Neural progenitor cell (in vitro differentiated cells): ENCODE data around the gene COMMD10. TPM values are rescaled to one million over a fixed set of nuclear protein-coding genes. Genes with fewer than 3 reads are reported as not detected.

Source experiments
- DNase-seq: peaks from one replicate; pipeline ENCODE4 v3.0.0-alpha.2; 2016; ENCODE audit warnings: low spot score
- H2AFZ ChIP-seq: fragments of 200-600 bp; sonication (generic); replicated peaks from 2 replicates; pipeline ENCODE4 v1.6.1; 2016; ENCODE audit warnings: antibody characterized with exemption
- H3F3A ChIP-seq: fragments of 200-600 bp; sonication (generic); 2 replicates; pipeline ENCODE4 v1.6.1; 2016; ENCODE audit warnings: antibody characterized with exemption, low read depth
- H3K27ac ChIP-seq: fragments of 200-600 bp; sonication (generic); 2 replicates; pipeline ENCODE4 v1.5.1; 2016; ENCODE audit warnings: mild to moderate bottlenecking
- H3K27me3 ChIP-seq: fragments of 200-600 bp; sonication (generic); 2 replicates; pipeline ENCODE4 v1.6.1; 2016; ENCODE audit warnings: mild to moderate bottlenecking, moderate library complexity
- H3K36me3 ChIP-seq: fragments of 200-600 bp; sonication (generic); 2 replicates; pipeline ENCODE4 v1.5.1; 2016
- H3K4me1 ChIP-seq: fragments of 200-600 bp; sonication (generic); 2 replicates; pipeline ENCODE4 v1.6.1; 2016; ENCODE audit warnings: mixed run types
- H3K4me2 ChIP-seq: fragments of 200-600 bp; sonication (generic); 2 replicates; pipeline ENCODE4 v1.6.1; 2016
- H3K4me3 ChIP-seq: fragments of 200-600 bp; sonication (generic); 2 replicates; pipeline ENCODE4 v1.5.1; 2016
- H3K79me2 ChIP-seq: fragments of 200-600 bp; sonication (generic); 2 replicates; pipeline ENCODE4 v1.6.1; 2016; ENCODE audit warnings: low read depth
- H3K9ac ChIP-seq: fragments of 200-600 bp; sonication (generic); 2 replicates; pipeline ENCODE4 v1.6.1; 2016
- H3K9me3 ChIP-seq: fragments of 200-600 bp; sonication (generic); 2 replicates; pipeline ENCODE4 v1.5.1; 2016; ENCODE audit warnings: low read depth
- H4K20me1 ChIP-seq: fragments of 200-600 bp; sonication (generic); 2 replicates; pipeline ENCODE4 v1.6.1; 2016; ENCODE audit warnings: low read depth
- H3K27ac Mint-ChIP-seq: 3 replicates; pipeline ENCODE4 v1.8.0; 2021; ENCODE audit warnings: mixed read lengths
- H3K27me3 Mint-ChIP-seq: 2 replicates; pipeline ENCODE4 v1.8.0; 2022; ENCODE audit warnings: low read depth, mild to moderate bottlenecking, inconsistent platforms, moderate library complexity, mixed read lengths; ENCODE audit not compliant: insufficient read depth
- H3K36me3 Mint-ChIP-seq: 3 replicates; pipeline ENCODE4 v1.8.0; 2021; ENCODE audit warnings: mixed read lengths
- H3K4me1 Mint-ChIP-seq: 3 replicates; pipeline ENCODE4 v1.8.0; 2021; ENCODE audit warnings: mixed read lengths
- H3K4me3 Mint-ChIP-seq: 3 replicates; pipeline ENCODE4 v1.8.0; 2021; ENCODE audit warnings: mild to moderate bottlenecking, moderate library complexity, mixed read lengths
- H3K9me3 Mint-ChIP-seq: 3 replicates; pipeline ENCODE4 v1.8.0; 2020; ENCODE audit warnings: mixed read lengths
- EZH2 ChIP-seq: fragments of 200-600 bp; sonication (generic); IDR thresholded peaks from 2 replicates; pipeline ENCODE4 v1.6.1; 2017; ENCODE audit warnings: antibody characterized with exemption, mild to moderate bottlenecking, moderate library complexity
- EZH2phosphoT487 ChIP-seq: fragments of 200-600 bp; sonication (generic); IDR thresholded peaks from 2 replicates; pipeline ENCODE4 v1.6.1; 2017; ENCODE audit warnings: antibody characterized with exemption
- total RNA-seq: library from RNA; depleted of rRNA; stranded (reverse); fragments of >200 nt; gene quantifications from 2 replicates; pipeline ENCODE4 v1.2.3, GENCODE V29; 2015; ENCODE audit warnings: low replicate concordance
- TF ChIP-seq, protein P1 (sequence below): fragments of 200-600 bp; sonication (generic); IDR thresholded peaks from 2 replicates; pipeline ENCODE4 v1.5.1; 2017; ENCODE audit warnings: antibody characterized with exemption, mild to moderate bottlenecking

The COMMD10 gene
- total RNA-seq, 1 donor from 2014 or later = 77.0 TPM

- H3K4me3 Mint-ChIP-seq = no peak overlapping the region
- DNase-seq = no peak
- no peaks in the 10 kb centered on the region for H3K4me1 Mint-ChIP-seq
- Histone ChIP-seq H3K9ac (no peak overlapping the region), H3K4me2 (no peak overlapping the region), H4K20me1 (no peaks in the 10 kb centered on the region), H3K4me3 (no peak overlapping the region), H3K4me1 (no peaks in the 10 kb centered on the region), H2AFZ (no peak overlapping the region), H3K36me3 (no peaks in the 10 kb centered on the region), H3K27ac (no peak overlapping the region), H3K9me3 (no peaks in the 10 kb centered on the region), H3K79me2 (no peaks in the 10 kb centered on the region), H3F3A (no peaks in the 10 kb centered on the region), H3K27me3 (no peaks in the 10 kb centered on the region)
- H3K9me3 Mint-ChIP-seq = no peaks in the 10 kb centered on the region
- H3K27ac Mint-ChIP-seq = no peak overlapping the region
- TF ChIP-seq, protein P1, sequence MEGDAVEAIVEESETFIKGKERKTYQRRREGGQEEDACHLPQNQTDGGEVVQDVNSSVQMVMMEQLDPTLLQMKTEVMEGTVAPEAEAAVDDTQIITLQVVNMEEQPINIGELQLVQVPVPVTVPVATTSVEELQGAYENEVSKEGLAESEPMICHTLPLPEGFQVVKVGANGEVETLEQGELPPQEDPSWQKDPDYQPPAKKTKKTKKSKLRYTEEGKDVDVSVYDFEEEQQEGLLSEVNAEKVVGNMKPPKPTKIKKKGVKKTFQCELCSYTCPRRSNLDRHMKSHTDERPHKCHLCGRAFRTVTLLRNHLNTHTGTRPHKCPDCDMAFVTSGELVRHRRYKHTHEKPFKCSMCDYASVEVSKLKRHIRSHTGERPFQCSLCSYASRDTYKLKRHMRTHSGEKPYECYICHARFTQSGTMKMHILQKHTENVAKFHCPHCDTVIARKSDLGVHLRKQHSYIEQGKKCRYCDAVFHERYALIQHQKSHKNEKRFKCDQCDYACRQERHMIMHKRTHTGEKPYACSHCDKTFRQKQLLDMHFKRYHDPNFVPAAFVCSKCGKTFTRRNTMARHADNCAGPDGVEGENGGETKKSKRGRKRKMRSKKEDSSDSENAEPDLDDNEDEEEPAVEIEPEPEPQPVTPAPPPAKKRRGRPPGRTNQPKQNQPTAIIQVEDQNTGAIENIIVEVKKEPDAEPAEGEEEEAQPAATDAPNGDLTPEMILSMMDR = no peak
- TF ChIP-seq EZH2phosphoT487 (no peak), EZH2 (no peak)
- no peaks in the 10 kb centered on the region for H3K27me3 Mint-ChIP-seq
- H3K36me3 Mint-ChIP-seq = no peaks in the 10 kb centered on the region
These were observed 48.5 kb downstream of the COMMD10 start for GRCh38 chr5:116133281-116133680.

DNA sequence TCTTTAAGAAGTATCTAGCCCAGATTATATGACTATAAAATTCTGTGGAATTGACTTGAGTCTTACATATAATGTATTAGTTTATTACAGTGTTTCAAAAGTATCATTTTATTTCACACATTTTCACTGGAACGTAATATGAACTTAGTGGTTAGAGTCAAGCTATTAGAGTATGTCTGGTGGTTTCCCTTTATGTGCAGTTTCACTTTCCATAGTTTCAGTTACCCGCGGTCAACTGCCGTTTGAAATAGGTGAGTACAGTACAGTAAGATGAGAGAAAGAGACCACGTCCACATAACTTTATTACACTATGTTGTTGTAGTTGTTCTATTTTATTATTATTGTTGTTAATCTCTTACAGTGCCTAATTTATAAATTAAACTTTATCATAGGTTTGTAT, 50.5 kb downstream of the COMMD10 start:
- H3K9me3 Mint-ChIP-seq = no peaks in the 10 kb centered on the region
- TF ChIP-seq EZH2 (no peak), EZH2phosphoT487 (no peak)
- TF ChIP-seq, protein P1 = no peak
- H3K27ac Mint-ChIP-seq = no peak overlapping the region

DNA sequence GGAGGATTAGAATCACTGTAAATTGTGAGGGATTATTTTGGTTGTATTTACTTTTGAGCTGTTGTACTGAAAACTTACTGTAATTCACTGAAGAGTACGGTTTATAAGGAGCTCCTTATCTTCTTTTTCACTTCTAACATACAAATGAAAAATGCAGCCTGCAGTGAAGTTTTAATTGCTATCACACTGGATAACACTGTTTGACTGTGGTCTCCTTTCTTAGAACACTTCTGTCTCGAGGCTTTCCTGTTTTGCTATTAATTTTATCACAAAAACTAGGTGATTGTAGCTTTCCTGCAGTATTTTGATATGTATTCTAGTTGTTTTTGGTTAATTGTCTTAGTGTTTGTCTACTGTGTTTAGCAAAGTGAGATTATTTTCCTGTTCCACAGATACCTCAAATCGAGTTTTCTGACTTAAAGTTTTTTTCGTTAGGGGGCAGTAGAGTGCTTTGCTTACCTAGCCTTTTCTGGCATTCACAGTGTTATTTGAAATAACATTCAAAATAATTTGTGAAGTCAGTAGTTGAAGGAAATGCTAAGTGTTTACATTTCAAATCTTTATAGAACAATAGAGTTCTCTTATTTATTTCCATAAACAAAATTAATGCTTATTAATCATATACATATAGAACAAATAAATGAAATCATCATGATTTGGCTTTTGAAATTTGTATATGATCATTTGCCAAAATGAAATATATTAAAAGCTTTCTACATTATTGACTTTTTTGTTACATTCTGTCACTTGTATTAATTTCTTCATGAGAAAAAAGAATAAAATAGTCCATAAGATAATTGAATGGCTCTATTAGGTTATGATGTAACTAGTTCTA, 52.9 kb downstream of the COMMD10 start:
- no peaks in the 10 kb centered on the region for H3K9me3 ChIP-seq
- H3F3A ChIP-seq = no peaks in the 10 kb centered on the region
- H3K36me3 ChIP-seq = no peaks in the 10 kb centered on the region
- Mint-ChIP-seq H3K27ac (no peak overlapping the region), H3K9me3 (no peaks in the 10 kb centered on the region), H3K36me3 (no peaks in the 10 kb centered on the region), H3K27me3 (no peaks in the 10 kb centered on the region), H3K4me3 (no peak overlapping the region), H3K4me1 (no peaks in the 10 kb centered on the region)
- H2AFZ ChIP-seq = no peak overlapping the region
- no peak overlapping the region for H3K27ac ChIP-seq
- H3K27me3 ChIP-seq = no peaks in the 10 kb centered on the region
- no peak overlapping the region for H3K4me2 ChIP-seq
- TF ChIP-seq EZH2phosphoT487 (no peak), EZH2 (no peak)
- TF ChIP-seq, protein P1 = peak; percentile 87
- no peaks in the 10 kb centered on the region for H4K20me1 ChIP-seq
- H3K79me2 ChIP-seq = no peaks in the 10 kb centered on the region
- H3K9ac ChIP-seq = no peak overlapping the region
- no peaks in the 10 kb centered on the region for H3K4me1 ChIP-seq
- peak; percentile 69 for DNase-seq
- no peak overlapping the region for H3K4me3 ChIP-seq

More for the DNA sequence above, 50.5 kb downstream of the COMMD10 start:
- Histone ChIP-seq H3K27me3 (no peaks in the 10 kb centered on the region), H3K27ac (no peak overlapping the region), H2AFZ (no peak overlapping the region), H3K9ac (no peak overlapping the region), H3K4me3 (no peak overlapping the region), H3K4me1 (no peaks in the 10 kb centered on the region), H3K79me2 (no peaks in the 10 kb centered on the region), H3K9me3 (no peaks in the 10 kb centered on the region), H3F3A (no peaks in the 10 kb centered on the region), H3K4me2 (no peak overlapping the region), H4K20me1 (no peaks in the 10 kb centered on the region), H3K36me3 (no peaks in the 10 kb centered on the region)
- no peaks in the 10 kb centered on the region for H3K27me3 Mint-ChIP-seq
- no peak overlapping the region for H3K4me3 Mint-ChIP-seq
- no peak for DNase-seq
- no peaks in the 10 kb centered on the region for H3K36me3 Mint-ChIP-seq
- H3K4me1 Mint-ChIP-seq = no peaks in the 10 kb centered on the region
